ENCODE results near the gene PRSS21. TPM values are rescaled to one million over a fixed set of nuclear protein-coding genes. Genes with fewer than 3 reads are reported as not detected.

The PRSS21 gene
- total and polyA plus RNA-seq, 10 of the 15 experiments (the other 5 are each of a cell fraction or from before 2014, with no cell fraction given), result 5.3 to 73.4 (median 40.1) TPM; not detected in 1

DNA sequence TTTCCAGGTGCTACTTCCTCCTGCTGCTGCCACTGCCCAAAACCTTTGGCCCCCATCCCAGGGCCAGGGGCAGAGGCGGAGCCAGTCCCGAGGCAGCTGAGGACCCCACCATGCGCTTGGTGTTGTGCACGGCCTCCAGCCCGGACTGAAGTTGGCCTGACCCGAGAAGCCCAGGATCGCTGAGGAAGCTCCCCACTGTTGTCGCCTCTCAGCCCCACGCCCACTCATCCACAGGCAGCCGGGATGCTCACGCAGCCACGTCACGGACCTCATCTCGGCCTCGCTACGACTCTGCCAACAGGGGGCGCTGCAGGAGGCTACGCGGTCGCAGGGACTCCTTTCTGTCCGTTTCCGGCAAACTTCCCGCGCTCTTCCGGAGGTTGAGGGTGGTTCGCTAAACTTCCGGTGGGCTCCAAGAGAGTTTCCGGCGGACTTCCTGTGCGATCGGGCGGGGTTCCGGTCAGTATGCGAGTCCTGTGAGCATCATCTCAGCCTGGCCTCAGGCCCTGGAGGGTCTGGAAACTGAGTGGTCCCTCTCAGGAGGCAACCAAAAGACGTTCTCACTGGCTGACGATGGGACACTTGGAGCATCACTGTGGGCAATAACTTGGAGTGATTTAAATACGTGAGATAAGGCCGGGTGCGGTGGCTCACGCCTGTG is 25.4 kb downstream of the PRSS21 start (continued):
- TF ChIP-seq, protein P1, sequence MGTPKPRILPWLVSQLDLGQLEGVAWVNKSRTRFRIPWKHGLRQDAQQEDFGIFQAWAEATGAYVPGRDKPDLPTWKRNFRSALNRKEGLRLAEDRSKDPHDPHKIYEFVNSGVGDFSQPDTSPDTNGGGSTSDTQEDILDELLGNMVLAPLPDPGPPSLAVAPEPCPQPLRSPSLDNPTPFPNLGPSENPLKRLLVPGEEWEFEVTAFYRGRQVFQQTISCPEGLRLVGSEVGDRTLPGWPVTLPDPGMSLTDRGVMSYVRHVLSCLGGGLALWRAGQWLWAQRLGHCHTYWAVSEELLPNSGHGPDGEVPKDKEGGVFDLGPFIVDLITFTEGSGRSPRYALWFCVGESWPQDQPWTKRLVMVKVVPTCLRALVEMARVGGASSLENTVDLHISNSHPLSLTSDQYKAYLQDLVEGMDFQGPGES (IDR thresholded peaks at IDR 0.05), result no peak

DNA sequence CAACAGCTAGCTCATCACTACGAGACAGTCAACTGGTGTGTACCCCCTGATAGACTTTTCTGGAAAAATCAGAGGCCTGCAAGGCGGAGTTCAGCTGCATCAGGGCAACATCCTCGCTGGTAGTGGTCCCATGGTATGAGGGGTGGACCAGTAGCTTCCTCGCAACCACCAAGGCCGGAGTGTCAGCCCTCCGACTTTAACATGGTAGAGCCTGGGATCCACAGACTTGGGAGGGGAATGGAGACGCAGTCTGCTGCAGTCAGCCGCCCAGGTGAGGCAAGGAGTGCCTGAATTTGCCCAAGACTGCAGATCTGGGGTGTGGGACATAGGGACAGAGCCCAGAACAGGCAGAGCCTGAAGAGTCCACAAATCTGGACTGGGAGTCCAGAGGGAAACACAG is 26.5 kb downstream of the PRSS21 start:
- Histone ChIP-seq H3K36me3 (ENCODE audit: control insufficient read depth in 2 of 2, insufficient read depth in 2 of 2, low read length in 1 of 2) (no peaks in the 10 kb centered on the region), H3K9ac (ENCODE audit: control insufficient read depth, insufficient read depth, low read length) (no peak overlapping the region), H3K4me2 (ENCODE audit: control insufficient read depth, insufficient read depth) (no peak overlapping the region), H2AFZ (ENCODE audit: control insufficient read depth, low read depth, low read length) (no peak overlapping the region), H3K4me3 (no peak overlapping the region), H3K9me3 (replicated peaks; ENCODE audit: control insufficient read depth, insufficient read depth, low read length) (peaks cover 3% of the 10 kb centered on the region; the same call in 1 of the 3 replicates), H3K79me2 (ENCODE audit: control insufficient read depth, insufficient read depth, low read length) (no peaks in the 10 kb centered on the region), H3K27ac (ENCODE audit: control insufficient read depth, insufficient read depth) (no peak overlapping the region), H4K20me1 (ENCODE audit: control insufficient read depth, insufficient read depth) (no peaks in the 10 kb centered on the region), H3K27me3 (replicated peaks in 1 of 2; ENCODE audit: control insufficient read depth in 2 of 2, insufficient read depth in 2 of 2, low read length in 1 of 2) (peaks cover 0 to 2% of the 10 kb centered on the region in 2 experiments; a peak in 1 of 4 replicates), H3K4me1 (ENCODE audit: control insufficient read depth, insufficient read depth, low read length) (peaks cover 9% of the 10 kb centered on the region; the same call in 1 of the 2 replicates)
- FAIRE-seq (no peak), DNase-seq (ENCODE audit: low read depth, low spot score) (no peak), ATAC-seq (no peak)
- BruUV-seq (replicated peaks), result no TSS peak
- TF ChIP-seq ZNF622 (IDR thresholded peaks at IDR 0.05), result no peak
- no peak for TF ChIP-seq BMI1 (IDR thresholded peaks at IDR 0.05; ENCODE audit: borderline replicate concordance)
- no peak for TF ChIP-seq SP1 (IDR thresholded peaks at IDR 0.05; ENCODE audit: low read depth, low read length)
- no peak for TF ChIP-seq TCF3 (IDR thresholded peaks at IDR 0.05; ENCODE audit: borderline replicate concordance, insufficient read depth, low read depth, low read length)
- TF ChIP-seq, protein P1 (IDR thresholded peaks at IDR 0.05), result no peak
- TF ChIP-seq IKZF2 (IDR thresholded peaks at IDR 0.05), result no peak
- TF ChIP-seq CHD1 (IDR thresholded peaks at IDR 0.05; ENCODE audit: low read depth, low read length), result no peak
- no peak for TF ChIP-seq GABPA (IDR thresholded peaks at IDR 0.05; ENCODE audit: low read depth)
- TF ChIP-seq, protein P2, sequence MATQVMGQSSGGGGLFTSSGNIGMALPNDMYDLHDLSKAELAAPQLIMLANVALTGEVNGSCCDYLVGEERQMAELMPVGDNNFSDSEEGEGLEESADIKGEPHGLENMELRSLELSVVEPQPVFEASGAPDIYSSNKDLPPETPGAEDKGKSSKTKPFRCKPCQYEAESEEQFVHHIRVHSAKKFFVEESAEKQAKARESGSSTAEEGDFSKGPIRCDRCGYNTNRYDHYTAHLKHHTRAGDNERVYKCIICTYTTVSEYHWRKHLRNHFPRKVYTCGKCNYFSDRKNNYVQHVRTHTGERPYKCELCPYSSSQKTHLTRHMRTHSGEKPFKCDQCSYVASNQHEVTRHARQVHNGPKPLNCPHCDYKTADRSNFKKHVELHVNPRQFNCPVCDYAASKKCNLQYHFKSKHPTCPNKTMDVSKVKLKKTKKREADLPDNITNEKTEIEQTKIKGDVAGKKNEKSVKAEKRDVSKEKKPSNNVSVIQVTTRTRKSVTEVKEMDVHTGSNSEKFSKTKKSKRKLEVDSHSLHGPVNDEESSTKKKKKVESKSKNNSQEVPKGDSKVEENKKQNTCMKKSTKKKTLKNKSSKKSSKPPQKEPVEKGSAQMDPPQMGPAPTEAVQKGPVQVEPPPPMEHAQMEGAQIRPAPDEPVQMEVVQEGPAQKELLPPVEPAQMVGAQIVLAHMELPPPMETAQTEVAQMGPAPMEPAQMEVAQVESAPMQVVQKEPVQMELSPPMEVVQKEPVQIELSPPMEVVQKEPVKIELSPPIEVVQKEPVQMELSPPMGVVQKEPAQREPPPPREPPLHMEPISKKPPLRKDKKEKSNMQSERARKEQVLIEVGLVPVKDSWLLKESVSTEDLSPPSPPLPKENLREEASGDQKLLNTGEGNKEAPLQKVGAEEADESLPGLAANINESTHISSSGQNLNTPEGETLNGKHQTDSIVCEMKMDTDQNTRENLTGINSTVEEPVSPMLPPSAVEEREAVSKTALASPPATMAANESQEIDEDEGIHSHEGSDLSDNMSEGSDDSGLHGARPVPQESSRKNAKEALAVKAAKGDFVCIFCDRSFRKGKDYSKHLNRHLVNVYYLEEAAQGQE (IDR thresholded peaks at IDR 0.05; ENCODE audit: low read depth, low read length), result no peak
- in situ Hi-C loops (cut with MboI), result no loop called here
- 94% methylated on average over 8 of the region's 8 CpGs for WGBS (ENCODE audit: insufficient coverage, insufficient replicate concordance, low lambda C conversion rate, missing lambda C conversion rate)
- intact Hi-C loops (cut with micrococcal nuclease; ENCODE audit: unreplicated experiment), result no loop called here
- ChIA-PET POLR2A (interaction anchor here (0.6 kb wide), 1 partner anchor 62 kb away, joined by 3 read pairs; no protein-coding TSS in a partner anchor), SMC1A (ENCODE audit: uncharacterized antibody, unreplicated experiment) (no interaction called here), CTCF (interaction anchor here (0.5 to 2.6 kb wide), 2 partner anchors 13 to 24 kb away, joined by 3 to 13 read pairs; no protein-coding TSS in a partner anchor), RAD21 (ENCODE audit: unreplicated experiment) (interaction anchor here (1.9 kb wide), 1 partner anchor 25 kb away, joined by 4 read pairs; no protein-coding TSS in a partner anchor)

All from GM12878 (cell line).